Natural killer cell (primary cell): Measurements from ENCODE around the gene PRXL2B. TPM values are rescaled to one million over a fixed set of nuclear protein-coding genes. Genes with fewer than 3 reads are reported as not detected.

Experiments
- ATAC-seq, 3 donors: fragments of 150-1000 bp in 2 of 3; fragments of 200-7000 bp in 1 of 3; cut with Tn5 transposase; 1 replicate in 1 of 3; 2 replicates in 2 of 3; pipeline ENCODE4 v1.10.0; 2021; ENCODE audit warnings: mild to moderate bottlenecking in 2 of 3, moderate library complexity in 2 of 3
- DNase-seq, 2 donors: peaks; one replicate each; pipeline versions ENCODE4 v3.0.0 to v3.0.0-alpha.2; 2013 to 2021; ENCODE audit warnings: mixed read lengths in 1 of 2
- H3K27ac ChIP-seq: one replicate; pipeline ENCODE4 v1.5.1; 2013; ENCODE audit warnings: mild to moderate bottlenecking, low read length
- H3K27me3 ChIP-seq: one replicate; pipeline ENCODE4 v1.6.1; 2013; ENCODE audit warnings: low read length; ENCODE audit not compliant: control insufficient read depth, insufficient read depth
- H3K36me3 ChIP-seq: one replicate; pipeline ENCODE4 v1.6.1; 2013; ENCODE audit warnings: low read length; ENCODE audit not compliant: control insufficient read depth, insufficient read depth
- H3K4me1 ChIP-seq: one replicate; pipeline ENCODE4 v1.6.1; 2013; ENCODE audit warnings: low read length; ENCODE audit not compliant: control insufficient read depth, insufficient read depth
- H3K4me3 ChIP-seq: one replicate; pipeline ENCODE4 v1.5.1; 2013; ENCODE audit warnings: low read length
- H3K9me3 ChIP-seq: one replicate; pipeline ENCODE4 v1.6.1; 2013; ENCODE audit warnings: low read length; ENCODE audit not compliant: control insufficient read depth, insufficient read depth
- H3K27ac Mint-ChIP-seq, 2 donors: one replicate each; pipeline ENCODE4 v1.8.0; 2022; ENCODE audit warnings: mild to moderate bottlenecking in 2 of 2, mixed read lengths in 2 of 2, moderate library complexity in 1 of 2
- H3K27me3 Mint-ChIP-seq, 2 donors: one replicate each; pipeline ENCODE4 v1.8.0; 2022; ENCODE audit warnings: low read depth in 2 of 2, mixed read lengths in 2 of 2
- H3K36me3 Mint-ChIP-seq: one replicate; pipeline ENCODE4 v1.8.0; 2022; ENCODE audit warnings: mixed read lengths
- H3K4me1 Mint-ChIP-seq, 2 donors: one replicate each; pipeline ENCODE4 v1.8.0; 2022; ENCODE audit warnings: mixed read lengths in 2 of 2
- H3K4me3 Mint-ChIP-seq: one replicate; pipeline ENCODE4 v1.8.0; 2022; ENCODE audit warnings: mild to moderate bottlenecking, moderate library complexity, mixed read lengths
- H3K9me3 Mint-ChIP-seq, 2 donors: one replicate each; pipeline ENCODE4 v1.8.0; 2022; ENCODE audit warnings: mixed read lengths in 2 of 2
- WGBS: methylation state at CpG from one replicate; pipeline ENCODE4 v1.1.7; 2013; ENCODE audit warnings: missing lambda C conversion rate; ENCODE audit not compliant: insufficient coverage; 5-methylcytosine and 5-hydroxymethylcytosine counted together
- intact Hi-C: fragments of 100-400 bp; cut with micrococcal nuclease; formaldehyde crosslinking; loops from one replicate; pipeline ENCODE4 v1.14.2; 2022
- total RNA-seq, 4 donors: library from RNA; stranded (reverse); fragments of 120-200 nt in 1 of 4; gene quantifications; one replicate each; pipeline versions ENCODE4 v1.2.3 to v1.2.4, GENCODE V29; 2013 to 2022
- TF ChIP-seq, protein P1 (sequence below): fragments of 200-600 bp; IDR thresholded peaks from one replicate; pipeline ENCODE4 v1.8.0; 2022; ENCODE audit warnings: antibody characterized with exemption

PRXL2B gene
- total RNA-seq, 3 donors from 2014 or later (not counting 1 experiment from before 2014, with no cell fraction given), result 11.3 to 15.1 (median 11.6) TPM

DNA sequence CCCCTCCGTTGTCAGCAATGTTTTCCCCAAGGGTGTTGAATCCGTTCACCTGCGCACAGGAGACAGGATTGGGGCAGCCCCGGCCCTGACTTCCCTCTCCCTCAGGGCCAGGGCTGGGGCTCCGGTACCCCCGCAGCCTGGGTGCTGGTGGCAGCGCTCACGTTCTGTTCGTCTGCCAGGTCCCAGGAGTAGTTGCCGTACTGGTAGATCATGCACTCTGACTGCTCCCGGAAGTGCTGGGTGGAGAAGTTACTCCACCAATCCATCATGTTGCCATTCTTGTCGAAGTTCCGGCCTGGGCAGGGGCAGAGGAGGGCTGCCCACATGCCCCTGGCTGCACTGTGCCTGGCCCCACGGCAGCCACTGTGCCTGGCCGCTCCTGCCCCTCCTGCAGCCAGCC is 6.1 kb downstream of the PRXL2B start:
- 66% methylated on average over 15 of the region's 15 CpGs for WGBS
- H3K4me3 Mint-ChIP-seq, result no peak overlapping the region
- H3K27me3 Mint-ChIP-seq, result peaks cover 0 to under 1% of the 10 kb centered on the region in 2 donors
- TF ChIP-seq, protein P1, sequence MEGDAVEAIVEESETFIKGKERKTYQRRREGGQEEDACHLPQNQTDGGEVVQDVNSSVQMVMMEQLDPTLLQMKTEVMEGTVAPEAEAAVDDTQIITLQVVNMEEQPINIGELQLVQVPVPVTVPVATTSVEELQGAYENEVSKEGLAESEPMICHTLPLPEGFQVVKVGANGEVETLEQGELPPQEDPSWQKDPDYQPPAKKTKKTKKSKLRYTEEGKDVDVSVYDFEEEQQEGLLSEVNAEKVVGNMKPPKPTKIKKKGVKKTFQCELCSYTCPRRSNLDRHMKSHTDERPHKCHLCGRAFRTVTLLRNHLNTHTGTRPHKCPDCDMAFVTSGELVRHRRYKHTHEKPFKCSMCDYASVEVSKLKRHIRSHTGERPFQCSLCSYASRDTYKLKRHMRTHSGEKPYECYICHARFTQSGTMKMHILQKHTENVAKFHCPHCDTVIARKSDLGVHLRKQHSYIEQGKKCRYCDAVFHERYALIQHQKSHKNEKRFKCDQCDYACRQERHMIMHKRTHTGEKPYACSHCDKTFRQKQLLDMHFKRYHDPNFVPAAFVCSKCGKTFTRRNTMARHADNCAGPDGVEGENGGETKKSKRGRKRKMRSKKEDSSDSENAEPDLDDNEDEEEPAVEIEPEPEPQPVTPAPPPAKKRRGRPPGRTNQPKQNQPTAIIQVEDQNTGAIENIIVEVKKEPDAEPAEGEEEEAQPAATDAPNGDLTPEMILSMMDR, result no peak
- ATAC-seq, result no peak
- H3K36me3 Mint-ChIP-seq, result no peaks in the 10 kb centered on the region
- H3K4me1 Mint-ChIP-seq, result peaks cover 0 to 10% of the 10 kb centered on the region in 2 donors
- Histone ChIP-seq H3K36me3 (peaks cover 6% of the 10 kb centered on the region), H3K4me3 (no peak overlapping the region), H3K4me1 (peaks cover 9% of the 10 kb centered on the region), H3K27me3 (no peaks in the 10 kb centered on the region), H3K9me3 (no peaks in the 10 kb centered on the region), H3K27ac (no peak overlapping the region)
- peak in 1 of 2 donors; percentile 45 for DNase-seq
- intact Hi-C loops, result no loop called here
- peak overlapping the region in 1 of 2 donors; percentile 62 for H3K27ac Mint-ChIP-seq
- H3K9me3 Mint-ChIP-seq, result no peaks in the 10 kb centered on the region

DNA sequence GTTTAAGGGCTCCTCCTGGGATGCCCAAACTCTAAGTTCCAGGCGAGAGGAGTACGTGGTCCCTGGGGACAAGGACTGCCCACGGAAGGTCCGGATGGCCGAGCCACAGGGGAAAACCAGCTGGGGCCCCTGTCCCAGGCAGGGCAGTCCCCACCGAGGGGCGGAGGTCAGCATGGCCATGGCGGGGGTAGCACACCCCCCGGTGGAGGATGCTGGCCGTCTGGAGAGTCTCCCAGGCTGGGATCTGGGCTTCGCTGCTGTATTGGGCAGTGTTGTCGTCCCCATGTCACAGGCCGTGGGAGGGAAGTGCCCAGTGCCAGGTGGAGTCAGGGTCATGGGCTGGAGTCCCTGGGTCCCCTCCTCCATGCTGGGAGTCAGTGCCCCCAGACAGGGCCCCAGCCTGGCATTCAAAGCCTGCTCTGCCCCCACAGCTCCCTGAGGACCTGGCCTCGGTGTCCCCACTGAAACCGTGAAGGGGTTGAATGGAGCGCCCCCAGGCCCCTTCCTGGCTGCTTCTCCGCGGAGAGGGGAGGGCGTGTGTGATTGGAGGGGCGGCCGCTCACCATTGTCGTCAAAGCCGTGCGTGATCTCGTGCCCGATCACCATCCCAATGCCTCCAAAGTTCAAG is 6.8 kb downstream of the PRXL2B start:
- no peaks in the 10 kb centered on the region for H3K9me3 Mint-ChIP-seq
- Histone ChIP-seq H3K9me3 (no peaks in the 10 kb centered on the region), H3K36me3 (peaks cover 6% of the 10 kb centered on the region), H3K27me3 (no peaks in the 10 kb centered on the region), H3K4me1 (peaks cover 11% of the 10 kb centered on the region), H3K4me3 (no peak overlapping the region), H3K27ac (no peak overlapping the region)
- peak overlapping the region in 1 of 2 donors; percentile 62 for H3K27ac Mint-ChIP-seq
- TF ChIP-seq, protein P1, result no peak
- H3K4me3 Mint-ChIP-seq, result no peak overlapping the region
- peaks cover 0 to 13% of the 10 kb centered on the region in 2 donors for H3K4me1 Mint-ChIP-seq
- peaks cover 3 to 4% of the 10 kb centered on the region in 2 donors for H3K27me3 Mint-ChIP-seq
- H3K36me3 Mint-ChIP-seq, result no peaks in the 10 kb centered on the region
- no peak for ATAC-seq
- intact Hi-C loops, result no loop called here
- DNase-seq, result no peak
- WGBS, result 79% methylated on average over 26 of the region's 26 CpGs

DNA sequence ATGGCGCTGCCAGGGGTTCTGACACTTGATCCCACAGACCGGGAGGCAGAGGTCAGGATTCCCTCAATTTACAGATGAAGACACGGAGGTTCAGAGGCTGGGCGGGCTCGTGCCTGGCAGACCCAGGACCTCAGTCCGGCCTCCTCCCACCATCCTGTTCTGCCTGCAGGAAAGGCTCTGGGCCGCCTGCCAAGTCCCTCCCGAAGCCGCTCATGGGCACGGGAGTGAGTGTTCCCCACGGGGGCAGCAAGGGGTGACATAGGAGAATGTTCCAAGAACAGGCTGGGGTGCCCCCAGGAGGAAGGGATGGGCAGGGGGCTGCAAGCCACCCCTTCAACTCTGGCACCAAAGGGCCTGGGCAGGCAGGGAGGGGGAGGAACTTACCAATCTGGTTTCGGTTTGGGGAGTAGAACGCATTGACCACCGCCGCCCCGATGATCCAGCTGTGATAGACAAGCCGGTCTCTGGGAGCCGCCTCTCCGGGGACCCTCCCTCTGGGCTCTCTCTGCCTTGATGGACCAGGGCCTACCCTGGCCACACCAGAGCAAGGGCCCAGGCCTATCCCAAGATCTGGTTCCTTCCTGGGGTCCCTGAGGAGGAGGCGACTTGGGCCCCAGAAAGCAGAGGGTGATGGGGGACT is 7.5 kb downstream of the PRXL2B start:
- no peaks in the 10 kb centered on the region for H3K27me3 ChIP-seq
- Mint-ChIP-seq H3K36me3 (no peaks in the 10 kb centered on the region), H3K9me3 (no peaks in the 10 kb centered on the region), H3K4me1 (peaks cover 0 to 13% of the 10 kb centered on the region in 2 donors), H3K27ac (no peak overlapping the region), H3K4me3 (no peak overlapping the region), H3K27me3 (peaks cover 4 to 8% of the 10 kb centered on the region in 2 donors)
- ATAC-seq, result no peak
- peaks cover 4% of the 10 kb centered on the region for H3K36me3 ChIP-seq
- H3K4me3 ChIP-seq, result no peak overlapping the region
- TF ChIP-seq, protein P1, result no peak
- no peak for DNase-seq
- H3K9me3 ChIP-seq, result no peaks in the 10 kb centered on the region
- 62% methylated on average over 20 of the region's 20 CpGs for WGBS
- no peak overlapping the region for H3K27ac ChIP-seq
- intact Hi-C loops, result no loop called here
- peaks cover 11% of the 10 kb centered on the region for H3K4me1 ChIP-seq
